PC-3 (cell line): Measurements from ENCODE around the gene CNDP1. TPM values are rescaled to one million over a fixed set of nuclear protein-coding genes. Genes with fewer than 3 reads are reported as not detected.

Experiments
- ATAC-seq: fragments of 200-7000 bp; cut with Tn5 transposase; 2 replicates; pipeline ENCODE4 v1.9.1; 2020; ENCODE audit warnings: mild to moderate bottlenecking, moderate library complexity
- BruUV-seq: library from RNA; stranded (reverse); fragments of 400-500 nt; replicated peaks from 2 replicates; lab custom pipeline; 2021; lab: Mats Ljungman, UMichigan
- CTCF ChIA-PET: fragments of 300-600 bp; sonication (Branson Sonifier 250); formaldehyde crosslinking; loops from one replicate; lab custom pipeline; 2022; ENCODE audit warnings: antibody characterized with exemption; lab: Charles Lee
- POLR2A ChIA-PET: fragments of 300-600 bp; sonication (Branson Sonifier 250); formaldehyde crosslinking; loops from one replicate; lab custom pipeline; 2022; ENCODE audit warnings: antibody characterized with exemption; ENCODE audit not compliant: unreplicated experiment; lab: Charles Lee
- DNase-seq: peaks from one replicate; pipeline ENCODE4 v3.0.0-alpha.2; 2015
- H2AFZ ChIP-seq: fragments of 300-600 bp; sonication (generic); 2 replicates; pipeline ENCODE4 v1.6.0; 2016; ENCODE audit warnings: antibody characterized with exemption, low read length
- H3F3A ChIP-seq: fragments of 300-600 bp; sonication (generic); one replicate; pipeline ENCODE4 v1.6.0; 2017; ENCODE audit warnings: antibody characterized with exemption, low read length, control low read depth, mild to moderate bottlenecking; ENCODE audit not compliant: unreplicated experiment
- H3K27ac ChIP-seq: fragments of 300-600 bp; sonication (generic); 2 replicates; pipeline ENCODE4 v1.5.1; 2016; ENCODE audit warnings: mild to moderate bottlenecking, low read length
- H3K27me3 ChIP-seq: fragments of 300-600 bp; sonication (generic); 2 replicates; pipeline ENCODE4 v1.6.1; 2016; ENCODE audit warnings: low read length, mixed read lengths
- H3K36me3 ChIP-seq: fragments of 300-600 bp; sonication (generic); 2 replicates; pipeline ENCODE4 v1.6.1; 2016; ENCODE audit warnings: low read depth, mixed run types, low read length, mixed read lengths
- H3K4me1 ChIP-seq: fragments of 300-600 bp; sonication (generic); 2 replicates; pipeline ENCODE4 v1.5.1; 2016; ENCODE audit warnings: low read length; ENCODE audit not compliant: insufficient read depth
- H3K4me2 ChIP-seq: fragments of 300-600 bp; sonication (generic); 2 replicates; pipeline ENCODE4 v1.6.0; 2016; ENCODE audit warnings: low read length
- H3K4me3 ChIP-seq: fragments of 300-600 bp; sonication (generic); 2 replicates; pipeline ENCODE4 v1.5.1; 2016; ENCODE audit warnings: mild to moderate bottlenecking, low read length, mixed read lengths
- H3K79me2 ChIP-seq: fragments of 300-600 bp; sonication (generic); 2 replicates; pipeline ENCODE4 v1.6.1; 2017; ENCODE audit warnings: low read length, mixed read lengths
- H3K9ac ChIP-seq: fragments of 300-600 bp; sonication (generic); 2 replicates; pipeline ENCODE4 v1.6.0; 2016; ENCODE audit warnings: mild to moderate bottlenecking, low read length
- H3K9me2 ChIP-seq: fragments of 300-600 bp; sonication (generic); replicated peaks from 2 replicates; pipeline ENCODE4 v1.6.1; 2016; ENCODE audit warnings: mixed run types, low read length, mixed read lengths
- H3K9me3 ChIP-seq: fragments of 300-600 bp; sonication (generic); 2 replicates; pipeline ENCODE4 v1.6.1; 2016; ENCODE audit warnings: low read length, mixed read lengths
- H4K20me1 ChIP-seq: fragments of 300-600 bp; sonication (generic); 2 replicates; pipeline ENCODE4 v1.6.1; 2016; ENCODE audit warnings: low read length, mixed read lengths
- EZH2 ChIP-seq: fragments of 300-600 bp; sonication (generic); IDR thresholded peaks from one replicate; pipeline ENCODE4 v1.6.1; 2017; ENCODE audit warnings: antibody characterized with exemption, mild to moderate bottlenecking, low read length; ENCODE audit not compliant: unreplicated experiment
- EZH2phosphoT487 ChIP-seq: fragments of 300-600 bp; sonication (generic); IDR thresholded peaks from 2 replicates; pipeline ENCODE4 v1.6.1; 2018; ENCODE audit warnings: mild to moderate bottlenecking, antibody characterized with exemption, low read length, borderline replicate concordance
- intact Hi-C: fragments of 100-400 bp; cut with micrococcal nuclease; formaldehyde crosslinking; loops from 2 replicates; pipeline ENCODE4 v1.9.0; 2023
- total RNA-seq: library from RNA; depleted of rRNA; stranded (reverse); fragments of >200 nt; gene quantifications from 2 replicates; pipeline ENCODE4 v1.2.3, GENCODE V29; 2014
- TF ChIP-seq, protein P1 (sequence below): fragments of 300-600 bp; sonication (generic); conservative IDR thresholded peaks from 2 replicates; pipeline ENCODE4 v1.5.1; 2017; ENCODE audit warnings: antibody characterized with exemption, low read depth, mild to moderate bottlenecking, low read length

Gene CNDP1
- total RNA-seq, 1 experiment from 2014 or later = not detected

DNA sequence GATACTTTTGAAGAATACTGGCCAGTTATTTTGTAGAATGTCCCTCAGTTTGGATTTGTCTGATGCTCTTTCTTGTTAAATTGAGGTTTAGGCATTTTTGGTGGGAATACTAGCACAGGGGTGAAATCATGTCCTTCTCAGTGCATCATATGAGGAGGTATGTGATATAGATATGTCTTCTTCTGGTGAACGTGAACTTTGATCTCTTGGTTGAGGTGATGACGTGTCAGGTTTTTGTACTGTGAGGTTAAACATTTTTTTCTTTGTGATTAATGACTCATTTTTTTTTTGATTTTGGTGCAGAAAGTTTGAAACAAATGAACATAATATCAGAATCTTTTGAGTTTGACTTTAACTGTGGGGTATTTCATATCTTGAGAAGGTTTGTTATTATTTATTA is 74.4 kb downstream of the CNDP1 start:
- H3K79me2 ChIP-seq = peaks cover 72% of the 10 kb centered on the region
- POLR2A ChIA-PET = no interaction called here
- TF ChIP-seq EZH2phosphoT487 (no peak), EZH2 (no peak)
- TF ChIP-seq, protein P1, sequence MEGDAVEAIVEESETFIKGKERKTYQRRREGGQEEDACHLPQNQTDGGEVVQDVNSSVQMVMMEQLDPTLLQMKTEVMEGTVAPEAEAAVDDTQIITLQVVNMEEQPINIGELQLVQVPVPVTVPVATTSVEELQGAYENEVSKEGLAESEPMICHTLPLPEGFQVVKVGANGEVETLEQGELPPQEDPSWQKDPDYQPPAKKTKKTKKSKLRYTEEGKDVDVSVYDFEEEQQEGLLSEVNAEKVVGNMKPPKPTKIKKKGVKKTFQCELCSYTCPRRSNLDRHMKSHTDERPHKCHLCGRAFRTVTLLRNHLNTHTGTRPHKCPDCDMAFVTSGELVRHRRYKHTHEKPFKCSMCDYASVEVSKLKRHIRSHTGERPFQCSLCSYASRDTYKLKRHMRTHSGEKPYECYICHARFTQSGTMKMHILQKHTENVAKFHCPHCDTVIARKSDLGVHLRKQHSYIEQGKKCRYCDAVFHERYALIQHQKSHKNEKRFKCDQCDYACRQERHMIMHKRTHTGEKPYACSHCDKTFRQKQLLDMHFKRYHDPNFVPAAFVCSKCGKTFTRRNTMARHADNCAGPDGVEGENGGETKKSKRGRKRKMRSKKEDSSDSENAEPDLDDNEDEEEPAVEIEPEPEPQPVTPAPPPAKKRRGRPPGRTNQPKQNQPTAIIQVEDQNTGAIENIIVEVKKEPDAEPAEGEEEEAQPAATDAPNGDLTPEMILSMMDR = no peak
- intact Hi-C loops = no loop called here
- no peak for ATAC-seq
- H3K36me3 ChIP-seq = no peaks in the 10 kb centered on the region; the same call in 1 of the 2 replicates
- no peak overlapping the region for H2AFZ ChIP-seq
- no peaks in the 10 kb centered on the region for H3K27me3 ChIP-seq
- no TSS peak for BruUV-seq
- no peak overlapping the region for H3K4me3 ChIP-seq
- CTCF ChIA-PET = no interaction called here
- no peak for DNase-seq
- H3K4me1 ChIP-seq = peaks cover 5% of the 10 kb centered on the region
- H3K27ac ChIP-seq = no peak overlapping the region
- no peaks in the 10 kb centered on the region for H3F3A ChIP-seq
- no peak overlapping the region for H3K9ac ChIP-seq
- H4K20me1 ChIP-seq = 0 out of 2 replicates have a peak, but pooled peaks cover 5% of the 10 kb centered on the region
- H3K4me2 ChIP-seq = no peak overlapping the region
- no peaks in the 10 kb centered on the region for H3K9me3 ChIP-seq
- H3K9me2 ChIP-seq = no peaks in the 10 kb centered on the region

DNA sequence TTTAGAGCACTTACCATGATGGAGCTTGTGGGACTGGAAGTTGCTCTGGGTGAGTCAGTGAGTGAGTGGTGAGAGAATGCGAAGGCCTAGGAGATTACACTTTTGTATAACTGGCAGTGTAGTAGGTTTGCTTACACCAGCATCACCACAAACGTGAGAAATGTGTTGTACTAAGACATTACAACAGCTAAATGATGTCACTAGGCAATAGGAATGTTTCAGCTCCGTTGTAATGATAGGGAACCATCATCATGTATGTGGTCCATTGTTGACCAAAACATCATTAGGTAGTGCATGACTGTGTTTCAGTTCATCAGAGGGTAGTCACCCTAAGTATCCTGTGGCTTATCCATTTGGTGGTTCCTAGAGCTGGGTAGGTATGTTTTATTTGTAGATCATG is 75.2 kb downstream of the CNDP1 start:
- H3K27me3 ChIP-seq = no peaks in the 10 kb centered on the region
- no peak for TF ChIP-seq EZH2
- TF ChIP-seq, protein P1 = no peak
- TF ChIP-seq EZH2phosphoT487 = no peak
- H3K9ac ChIP-seq = no peak overlapping the region
- H3K79me2 ChIP-seq = peaks cover 72% of the 10 kb centered on the region
- CTCF ChIA-PET = no interaction called here
- H3K36me3 ChIP-seq = no peaks in the 10 kb centered on the region; the same call in 1 of the 2 replicates
- H3K4me2 ChIP-seq = no peak overlapping the region
- POLR2A ChIA-PET = no interaction called here
- H3K9me2 ChIP-seq = no peaks in the 10 kb centered on the region
- peaks cover 9% of the 10 kb centered on the region for H3K4me1 ChIP-seq
- peak; percentile 30 for DNase-seq
- no TSS peak for BruUV-seq
- H3K9me3 ChIP-seq = no peaks in the 10 kb centered on the region
- ATAC-seq = peak; percentile 33; the same call in 1 of the 2 replicates
- H3K27ac ChIP-seq = no peak overlapping the region
- 0 out of 2 replicates have a peak, but pooled peaks cover 5% of the 10 kb centered on the region for H4K20me1 ChIP-seq
- no peaks in the 10 kb centered on the region for H3F3A ChIP-seq
- H2AFZ ChIP-seq = no peak overlapping the region
- no peak overlapping the region for H3K4me3 ChIP-seq
- intact Hi-C loops = no loop called here

DNA sequence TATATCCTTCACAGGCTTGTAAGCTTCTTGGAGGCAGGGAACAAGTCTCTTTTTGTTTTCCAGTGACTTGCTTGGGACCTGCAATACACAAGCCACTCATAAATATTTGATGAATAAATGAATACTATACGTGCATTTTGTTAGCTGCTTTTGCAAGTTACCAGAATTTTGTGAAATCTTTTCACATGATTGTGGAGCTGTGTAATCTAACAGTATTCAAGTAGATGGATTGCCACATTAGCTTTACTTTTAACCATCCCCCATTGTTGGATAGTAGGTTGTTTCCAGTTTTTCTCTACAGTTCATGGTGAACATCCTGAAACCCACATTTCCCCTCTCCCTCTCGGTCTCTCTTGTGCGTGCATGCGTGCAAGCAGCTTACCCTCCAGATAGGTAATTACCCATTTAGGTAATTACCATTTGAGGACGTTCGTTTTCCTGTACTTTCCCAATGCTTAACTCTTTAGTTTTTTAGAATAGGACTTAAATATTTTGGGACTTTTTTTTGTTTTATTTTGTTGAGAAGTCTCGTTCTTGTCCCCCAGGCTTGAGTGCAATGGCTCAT is 75.8 kb downstream of the CNDP1 start:
- Histone ChIP-seq H3K4me2 (no peak overlapping the region), H3F3A (no peaks in the 10 kb centered on the region), H3K27ac (no peak overlapping the region), H3K79me2 (peaks cover 71% of the 10 kb centered on the region), H2AFZ (no peak overlapping the region), H3K27me3 (no peaks in the 10 kb centered on the region), H3K9ac (no peak overlapping the region), H3K36me3 (no peaks in the 10 kb centered on the region; the same call in 1 of the 2 replicates), H3K4me3 (no peak overlapping the region), H4K20me1 (0 out of 2 replicates have a peak, but pooled peaks cover 5% of the 10 kb centered on the region), H3K4me1 (peaks cover 9% of the 10 kb centered on the region), H3K9me2 (no peaks in the 10 kb centered on the region), H3K9me3 (no peaks in the 10 kb centered on the region)
- CTCF ChIA-PET = no interaction called here
- POLR2A ChIA-PET = no interaction called here
- ATAC-seq (no peak), DNase-seq (no peak)
- intact Hi-C loops = no loop called here
- TF ChIP-seq EZH2 (no peak), EZH2phosphoT487 (no peak)
- TF ChIP-seq, protein P1 = no peak
- BruUV-seq = no TSS peak
